T-helper 9 cell (primary cell): ENCODE measurements around the gene LRRC3.

Experiments used
- DNase-seq: peaks from one replicate; pipeline ENCODE4 v3.0.0-alpha.2; 2020

LRRC3 gene

DNA sequence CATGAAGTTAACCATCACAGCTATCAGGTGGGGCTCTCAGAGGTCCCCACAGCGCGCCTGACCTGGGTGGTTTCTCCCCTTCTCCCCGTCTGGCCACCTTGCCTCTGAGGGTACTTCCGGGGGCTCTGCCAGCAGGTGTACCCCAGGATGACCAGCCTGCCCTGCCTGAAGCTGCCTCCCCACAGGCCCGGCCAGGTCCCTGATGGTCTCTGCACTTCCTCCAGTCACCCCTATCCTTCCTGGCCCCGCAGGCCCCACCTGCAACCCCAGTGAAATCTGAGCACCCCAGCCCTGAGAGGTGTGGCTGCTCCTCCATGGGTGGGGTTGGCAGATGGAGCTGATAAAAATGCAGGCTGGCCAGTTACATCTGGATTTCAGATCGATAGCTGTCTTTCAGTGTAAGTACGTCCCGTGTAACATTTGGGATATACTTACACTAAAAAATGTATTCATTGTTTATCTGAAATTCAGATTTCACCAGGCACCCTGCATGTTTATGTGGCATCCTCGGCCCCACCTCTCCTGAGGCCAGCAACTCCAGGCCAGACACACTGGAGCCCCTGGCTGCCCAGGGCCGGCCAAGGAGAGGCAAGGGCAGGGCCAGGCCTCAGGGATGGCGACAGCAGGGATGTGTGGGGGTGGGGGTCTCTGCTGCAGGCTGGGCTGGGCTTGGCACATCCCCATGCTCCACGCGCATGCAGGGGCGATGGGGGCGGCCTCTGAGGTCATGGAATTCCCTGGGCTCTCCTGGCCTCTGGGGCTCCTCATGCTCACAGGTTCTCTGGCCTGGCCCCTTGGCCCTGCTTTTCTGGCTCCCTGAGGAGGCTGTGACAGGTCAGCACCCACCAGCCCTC lies 25.1 kb downstream of the LRRC3 start:
- no peak for DNase-seq

DNA sequence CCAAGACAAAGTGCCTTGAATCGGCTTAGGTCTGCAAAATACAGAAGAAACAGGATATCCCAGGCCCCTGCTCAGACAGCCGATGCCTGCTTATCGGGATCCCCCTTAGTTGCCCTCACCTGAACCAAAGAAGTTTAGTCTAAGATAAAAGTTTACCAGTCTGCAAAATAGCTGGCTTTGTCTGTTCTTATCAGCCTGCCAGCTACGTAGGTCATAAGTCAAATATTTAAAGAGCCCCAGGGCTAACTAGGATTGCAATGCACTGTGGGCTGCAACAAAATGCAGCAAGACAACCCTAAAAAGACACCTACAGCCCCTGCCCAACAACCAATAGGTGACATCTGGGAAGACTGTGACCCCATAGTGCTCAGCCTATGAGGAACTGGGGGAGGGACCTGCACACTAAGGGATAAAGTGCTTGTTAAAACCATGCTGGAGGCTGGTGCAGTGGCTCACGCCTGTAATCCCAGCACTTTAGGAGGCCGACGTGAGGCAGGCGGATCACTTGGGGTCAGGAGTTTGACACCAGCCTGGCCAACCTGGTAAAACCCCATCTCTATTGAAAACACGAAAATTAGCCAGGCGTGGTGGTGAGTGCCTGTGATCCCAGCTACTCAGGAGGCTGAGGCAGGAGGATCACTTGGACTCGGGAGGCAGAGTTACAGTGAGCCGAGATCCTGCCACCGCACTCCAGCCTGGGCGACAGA lies 27.4 kb downstream of the LRRC3 start:
- DNase-seq = no peak

DNA sequence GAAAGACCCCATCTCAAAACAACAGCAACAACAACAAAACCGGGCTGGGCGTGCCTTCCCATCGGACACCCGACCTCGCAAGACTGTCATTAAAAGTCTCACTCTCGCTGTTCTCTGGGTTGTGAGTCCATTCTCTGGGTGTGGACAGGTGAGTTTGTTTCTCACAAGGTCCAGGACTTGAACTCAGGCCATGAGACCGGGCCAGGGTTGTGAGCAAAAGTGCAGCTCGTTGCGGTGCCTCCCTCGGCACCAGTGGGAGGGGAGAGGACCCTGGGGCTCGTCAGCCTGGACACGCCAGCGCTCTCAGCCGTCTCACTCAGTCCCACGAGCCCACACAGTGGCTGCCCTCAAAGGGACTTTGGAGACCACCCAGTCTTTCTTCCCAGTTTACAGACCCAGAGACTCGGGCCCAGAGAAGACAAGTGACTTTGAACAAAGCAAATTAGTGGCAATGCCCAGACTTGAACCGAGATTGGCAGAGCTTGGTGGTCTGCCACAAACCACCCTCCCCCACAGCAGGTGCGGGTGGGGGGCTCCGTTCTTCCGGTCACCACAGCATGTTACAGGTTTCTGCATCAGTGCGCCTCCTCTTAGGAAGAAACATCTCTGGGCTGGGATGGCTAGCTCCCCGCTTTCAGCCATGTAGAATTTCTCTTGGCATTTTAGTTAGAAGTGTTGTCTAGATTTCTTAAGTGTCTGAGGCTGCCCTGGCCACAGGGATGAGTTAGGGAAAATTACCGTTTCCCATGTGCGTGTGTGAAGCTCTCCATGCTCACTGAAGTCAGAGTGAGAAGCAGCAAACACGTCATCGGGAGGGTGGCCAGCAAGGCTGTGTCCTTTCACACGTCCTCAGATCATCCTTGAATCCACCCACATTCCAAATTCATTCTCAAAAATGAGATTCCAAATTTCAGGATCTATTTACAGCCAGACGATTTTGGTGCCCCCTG lies 28.3 kb downstream of the LRRC3 start:
- DNase-seq = no peak

DNA sequence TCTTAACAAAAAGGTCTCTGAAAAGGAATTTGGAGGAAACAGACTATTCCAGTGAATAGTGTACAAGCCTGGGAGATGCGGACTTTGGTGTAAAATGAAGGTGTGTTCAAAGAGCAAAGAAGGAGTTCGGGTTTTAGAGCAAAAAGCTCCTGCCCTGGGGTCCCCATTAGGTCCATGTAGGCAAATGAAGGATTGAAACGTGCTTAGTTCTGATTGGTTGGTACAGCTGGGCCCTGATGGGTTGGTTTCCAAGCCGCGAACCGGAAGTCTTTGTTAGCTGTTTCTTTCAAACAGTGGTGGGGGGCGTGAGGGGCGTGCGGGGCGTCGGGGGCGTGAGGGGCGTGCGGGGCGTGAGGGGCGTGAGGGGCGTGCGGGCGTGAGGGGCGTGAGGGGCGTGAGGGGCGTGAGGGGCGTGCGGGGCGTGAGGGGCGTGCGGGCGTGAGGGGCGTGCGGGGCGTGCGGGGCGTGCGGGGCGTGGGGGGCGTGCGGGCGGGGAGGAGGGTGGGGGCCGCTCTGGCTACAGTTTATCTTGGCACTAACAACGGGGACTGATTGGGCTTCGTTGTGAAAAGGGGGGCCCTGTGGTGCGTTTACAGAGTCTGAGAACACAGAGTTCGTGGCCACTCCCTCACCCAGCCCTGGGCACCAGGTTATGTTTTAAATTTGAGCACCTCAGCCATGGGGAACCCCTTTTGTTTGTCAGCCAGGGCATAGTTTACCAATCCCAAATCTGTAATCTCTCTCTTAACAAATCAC lies 29.4 kb downstream of the LRRC3 start:
- no peak for DNase-seq

DNA sequence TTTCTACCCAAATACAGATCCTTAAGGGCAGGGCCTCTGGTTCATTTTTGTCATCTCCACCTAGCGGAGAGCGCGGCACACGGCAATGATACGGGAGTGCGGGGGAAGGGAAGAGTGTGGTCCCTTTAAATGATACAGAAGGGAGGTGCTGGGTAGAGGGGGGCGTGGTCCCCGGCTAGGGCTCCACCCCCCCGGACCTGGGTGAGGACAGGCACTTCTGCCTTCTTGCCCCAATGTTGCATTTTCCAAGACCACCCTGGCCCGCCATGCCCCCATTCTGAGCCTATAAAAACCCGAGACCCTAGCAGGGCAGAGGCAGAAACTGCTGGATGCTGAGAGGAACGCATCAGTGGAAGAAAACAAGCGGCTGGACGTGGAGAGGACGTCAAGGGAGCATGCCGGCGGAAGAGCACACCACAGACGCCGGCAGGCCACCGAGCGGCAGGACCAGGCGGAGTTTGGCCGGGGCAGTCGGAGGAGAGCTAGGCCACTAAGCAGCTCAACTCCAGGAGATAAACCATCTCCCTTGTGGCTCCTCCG lies 30.0 kb downstream of the LRRC3 start:
- DNase-seq = peak; percentile 11

DNA sequence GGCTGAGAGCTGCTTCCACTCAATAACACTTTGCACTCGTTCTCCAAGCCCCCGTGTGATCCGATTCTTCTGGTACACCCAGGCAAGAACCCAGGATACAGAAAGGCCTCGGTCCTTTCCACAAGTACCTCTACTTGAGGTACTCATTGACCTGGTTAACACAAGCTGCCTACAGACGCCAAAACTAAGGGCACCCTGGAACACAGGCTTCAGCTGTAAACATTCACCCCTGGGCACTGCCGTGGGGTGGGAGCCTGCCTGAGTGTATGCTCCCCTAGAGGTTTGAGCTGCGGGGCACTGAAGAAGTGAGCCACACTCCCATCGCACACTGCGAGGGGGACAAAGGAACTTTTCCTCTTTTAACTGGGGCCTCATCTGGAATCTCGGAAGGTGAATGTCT lies 30.5 kb downstream of the LRRC3 start:
- no peak for DNase-seq

DNA sequence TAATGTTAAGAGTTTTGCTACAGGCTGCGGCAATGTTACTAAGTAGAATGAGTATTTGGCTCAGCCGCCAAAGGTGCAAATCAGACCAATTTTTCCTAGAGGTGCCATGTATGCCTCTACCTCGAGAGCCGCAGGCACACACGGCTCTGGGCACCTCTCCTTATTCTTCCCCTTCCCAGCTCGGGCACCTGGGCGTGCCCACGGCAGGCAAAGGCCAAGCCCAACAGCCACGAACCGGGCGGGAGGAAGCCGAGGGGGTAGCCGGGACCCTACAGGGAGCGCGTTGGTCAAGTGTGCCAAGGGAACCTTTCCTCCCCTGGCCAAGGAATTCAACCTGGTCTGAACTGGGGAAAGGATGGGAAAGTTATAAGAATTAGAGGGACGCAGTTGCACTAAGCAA lies 31.0 kb downstream of the LRRC3 start:
- DNase-seq = no peak

GRCh38 chr21:44487831-44488230 lies 32.5 kb downstream of the LRRC3 start:
- peak; percentile 40 for DNase-seq

- DNase-seq = no peak
These were observed 34.7 kb downstream of the LRRC3 start for GRCh38 chr21:44489962-44490361.

GRCh38 chr21:44490405-44490804 lies 35.1 kb downstream of the LRRC3 start:
- DNase-seq = no peak

DNA sequence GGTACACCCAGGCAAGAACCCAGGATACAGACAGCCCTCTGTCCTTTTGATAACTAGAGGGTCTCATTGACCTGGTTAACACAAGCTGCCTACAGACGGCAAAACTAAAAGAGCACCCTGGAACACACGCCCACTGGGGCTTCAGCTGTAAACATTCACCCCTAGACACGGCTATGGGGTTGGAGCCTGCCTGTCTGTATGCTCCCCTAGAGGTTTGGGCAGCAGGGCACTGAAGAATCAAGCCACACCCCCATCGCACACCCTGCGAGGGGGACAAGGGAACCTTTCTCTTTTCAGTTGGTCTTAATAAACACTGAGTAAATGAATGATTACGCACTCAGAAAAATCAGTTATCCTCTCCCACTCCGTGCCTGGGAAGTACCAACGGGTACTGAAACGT lies 35.5 kb downstream of the LRRC3 start:
- no peak for DNase-seq

DNA sequence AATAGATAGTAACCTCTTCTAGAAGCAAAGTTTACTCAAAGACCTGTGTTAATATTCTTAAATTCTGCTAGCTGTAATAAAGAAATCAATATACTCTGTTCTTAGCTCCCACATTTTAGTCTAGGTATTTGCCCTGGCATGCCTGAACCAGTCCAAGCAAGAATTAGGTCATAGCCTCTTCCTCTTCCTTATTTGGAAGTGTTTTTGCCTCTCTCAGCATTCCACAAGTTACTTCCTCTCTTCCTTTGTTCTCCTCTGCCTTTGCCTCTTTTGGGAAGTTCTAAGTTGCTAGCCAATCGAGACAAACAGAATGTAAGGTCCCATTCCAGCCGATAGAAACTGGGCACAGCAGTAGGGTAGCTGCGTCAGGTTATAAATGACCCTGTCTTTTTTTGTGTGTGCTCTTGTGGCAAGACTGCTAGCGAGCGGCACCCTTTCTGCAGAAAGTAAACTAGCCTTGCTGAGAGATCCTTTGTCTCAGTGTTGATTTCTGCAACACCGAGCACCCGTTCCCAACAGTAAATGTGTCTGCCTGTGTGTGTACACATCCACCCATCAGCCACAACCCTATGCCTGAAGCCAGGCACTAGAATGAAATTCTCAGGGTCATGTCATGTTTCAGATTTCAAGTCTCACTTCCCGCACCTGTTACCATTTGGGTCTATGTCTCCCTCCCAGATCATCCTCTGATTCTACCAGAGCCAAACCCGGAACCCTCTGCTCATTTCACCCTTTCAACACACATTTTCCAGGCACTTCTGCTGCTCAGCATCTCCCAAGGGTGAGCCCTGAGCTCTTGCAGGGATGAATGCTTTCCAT lies 37.5 kb downstream of the LRRC3 start:
- DNase-seq = no peak

GRCh38 chr21:44494418-44494817 lies 39.1 kb downstream of the LRRC3 start:
- no peak for DNase-seq

DNA sequence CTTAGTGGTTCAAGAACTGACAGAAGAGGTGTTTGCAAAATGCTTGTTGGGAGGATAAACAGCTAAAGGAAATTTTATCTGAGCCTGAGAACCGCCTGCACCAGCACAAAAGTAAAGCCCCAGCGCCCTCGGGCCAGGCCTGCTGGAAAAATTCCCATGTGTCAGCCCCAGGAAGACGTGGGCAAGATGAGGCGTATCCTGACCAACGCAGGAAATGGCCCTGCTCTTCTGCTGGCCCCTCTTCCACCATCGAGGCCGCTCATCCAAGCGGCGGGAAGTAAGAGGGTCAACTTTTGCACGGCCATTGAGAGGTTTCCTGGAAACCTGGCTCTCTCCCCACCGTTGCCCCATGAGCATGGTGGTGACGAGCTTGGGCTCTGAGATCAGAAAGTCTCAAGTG lies 39.6 kb downstream of the LRRC3 start:
- no peak for DNase-seq

GRCh38 chr21:44495611-44496563 lies 40.6 kb downstream of the LRRC3 start:
- DNase-seq = no peak

DNA sequence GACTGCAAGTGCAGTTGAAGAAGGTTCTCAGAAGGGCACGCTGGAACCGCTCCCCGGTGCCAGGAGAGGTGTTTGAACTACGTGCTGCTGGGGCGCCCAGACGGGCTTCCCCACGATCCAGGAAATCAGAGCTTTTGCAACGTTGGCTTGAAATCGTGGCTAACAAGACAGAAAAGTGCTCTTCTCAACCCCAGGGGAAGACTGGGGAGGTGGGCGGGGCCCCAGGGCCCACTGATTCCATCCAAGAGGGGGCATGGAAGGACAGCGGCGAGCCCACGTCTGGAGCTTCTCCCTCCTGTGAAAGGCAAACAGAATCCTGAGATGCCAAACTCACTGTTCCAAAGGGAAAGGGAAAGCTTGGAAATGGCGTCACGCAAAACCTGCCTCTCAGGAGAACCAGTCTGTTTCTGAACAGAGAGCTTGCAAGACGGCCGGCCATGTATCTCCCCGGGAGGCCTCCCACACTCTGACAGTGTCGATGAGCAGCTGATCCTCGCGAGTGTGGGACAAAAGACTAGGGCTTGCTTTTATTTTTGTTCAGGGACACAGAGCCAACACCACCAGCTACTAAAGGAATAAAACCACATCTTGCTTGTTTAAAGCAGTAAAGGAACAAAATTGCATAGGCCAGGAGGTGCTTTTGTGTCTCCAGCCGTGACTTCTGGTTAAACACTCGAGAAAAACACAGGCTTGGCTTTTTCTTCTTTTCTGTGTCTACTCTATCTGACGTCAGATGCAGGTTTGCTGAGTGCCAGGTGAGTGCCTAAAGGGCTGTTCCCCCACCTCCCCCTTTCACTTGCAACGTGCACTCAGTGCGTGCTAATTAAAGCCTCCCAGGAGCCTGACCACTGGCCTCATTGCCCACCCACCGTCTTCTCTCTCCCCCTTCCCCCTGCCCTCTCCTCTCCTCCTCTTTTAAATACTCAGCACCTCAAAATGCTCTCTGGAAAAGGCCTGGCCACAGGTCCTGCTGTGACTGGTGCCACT lies 41.5 kb downstream of the LRRC3 start:
- DNase-seq = no peak

- DNase-seq = no peak
These were observed 42.4 kb downstream of the LRRC3 start for GRCh38 chr21:44497703-44498126.
